ENCODE results near the gene RHBDF2. TPM values are rescaled to one million over a fixed set of nuclear protein-coding genes. Genes with fewer than 3 reads are reported as not detected.

RHBDF2 gene
- total RNA-seq, 4 donors from 2014 or later, result 53.7 to 76.1 (median 62.6) TPM

DNA sequence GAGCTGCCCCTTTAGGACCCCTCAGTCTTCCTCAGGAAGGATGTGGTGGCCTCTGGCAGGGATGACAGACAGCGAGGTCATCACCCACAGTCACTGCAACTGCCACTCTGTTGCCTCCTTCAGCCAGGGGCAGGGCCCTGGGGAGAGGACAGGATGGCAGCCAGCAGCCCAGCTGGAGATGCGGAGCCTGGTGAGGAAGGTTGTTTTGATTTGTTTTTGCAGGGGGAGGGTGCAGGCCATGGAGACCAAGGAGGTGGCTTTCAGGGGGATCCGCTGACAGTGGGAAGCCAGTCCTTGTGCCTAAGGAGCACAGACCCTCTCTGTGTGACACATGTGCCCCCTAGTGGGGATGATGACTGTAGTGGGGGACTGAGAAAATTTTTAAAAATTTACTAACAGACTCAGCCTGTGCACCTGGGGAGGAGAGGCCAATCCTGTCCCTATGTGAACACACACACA lies 46.0 kb upstream of the RHBDF2 start:
- H3K4me3 ChIP-seq (ENCODE audit: low read depth, poor library complexity, severe bottlenecking), result no peak overlapping the region
- no peak for TF ChIP-seq POLR2A (IDR thresholded peaks at IDR 0.05)
- TF ChIP-seq, protein P1, sequence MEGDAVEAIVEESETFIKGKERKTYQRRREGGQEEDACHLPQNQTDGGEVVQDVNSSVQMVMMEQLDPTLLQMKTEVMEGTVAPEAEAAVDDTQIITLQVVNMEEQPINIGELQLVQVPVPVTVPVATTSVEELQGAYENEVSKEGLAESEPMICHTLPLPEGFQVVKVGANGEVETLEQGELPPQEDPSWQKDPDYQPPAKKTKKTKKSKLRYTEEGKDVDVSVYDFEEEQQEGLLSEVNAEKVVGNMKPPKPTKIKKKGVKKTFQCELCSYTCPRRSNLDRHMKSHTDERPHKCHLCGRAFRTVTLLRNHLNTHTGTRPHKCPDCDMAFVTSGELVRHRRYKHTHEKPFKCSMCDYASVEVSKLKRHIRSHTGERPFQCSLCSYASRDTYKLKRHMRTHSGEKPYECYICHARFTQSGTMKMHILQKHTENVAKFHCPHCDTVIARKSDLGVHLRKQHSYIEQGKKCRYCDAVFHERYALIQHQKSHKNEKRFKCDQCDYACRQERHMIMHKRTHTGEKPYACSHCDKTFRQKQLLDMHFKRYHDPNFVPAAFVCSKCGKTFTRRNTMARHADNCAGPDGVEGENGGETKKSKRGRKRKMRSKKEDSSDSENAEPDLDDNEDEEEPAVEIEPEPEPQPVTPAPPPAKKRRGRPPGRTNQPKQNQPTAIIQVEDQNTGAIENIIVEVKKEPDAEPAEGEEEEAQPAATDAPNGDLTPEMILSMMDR (IDR thresholded peaks at IDR 0.05), result peak in 1 of 3 donors; percentile 70
- WGBS, 2 donors, result 45 to 66% methylated on average over 3 of the region's 3 CpGs
- DNase-seq (ENCODE audit: low spot score in 2 of 2), result peak in 1 of 2 donors; percentile 87
- intact Hi-C loops (cut with DNase I; ENCODE audit: low total_unique reads), result no loop called here

DNA sequence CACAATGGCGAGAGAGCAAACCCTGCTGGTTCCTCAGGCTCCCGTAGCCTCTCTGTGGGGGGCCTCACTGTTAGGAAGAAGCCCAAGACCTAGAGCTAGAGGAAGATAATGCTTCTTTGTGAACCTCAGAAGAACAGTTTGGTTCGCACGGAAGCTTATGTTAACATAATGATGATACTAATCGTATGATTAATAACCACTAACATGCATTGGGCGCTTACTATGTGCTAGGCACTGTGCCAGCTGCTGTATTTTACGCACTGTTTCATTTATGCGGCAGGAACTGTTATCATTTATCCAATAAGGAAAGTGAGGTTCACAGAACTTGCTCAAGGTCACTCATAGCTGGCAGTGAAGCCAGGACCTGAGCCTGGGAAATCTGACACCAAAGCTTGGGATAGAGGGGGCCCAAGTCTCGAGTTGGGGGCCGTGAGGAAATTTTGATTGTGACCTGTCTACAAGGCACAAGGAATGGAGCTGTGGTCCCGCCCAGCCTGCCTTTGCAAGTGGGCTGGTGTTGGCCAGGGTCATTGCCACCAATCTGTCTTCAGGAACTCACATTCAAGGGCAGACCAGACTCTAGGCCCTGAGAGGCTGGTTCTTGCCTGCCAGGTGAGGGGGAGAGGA lies 45.4 kb upstream of the RHBDF2 start:
- intact Hi-C loops (cut with DNase I; ENCODE audit: low total_unique reads), result no loop called here
- no peak overlapping the region for H3K4me3 ChIP-seq (ENCODE audit: low read depth, poor library complexity, severe bottlenecking)
- 62 to 63% methylated on average over 10 to 11 of the region's 11 CpGs for WGBS, 2 donors
- TF ChIP-seq, protein P1 (IDR thresholded peaks at IDR 0.05), result no peak
- TF ChIP-seq POLR2A (IDR thresholded peaks at IDR 0.05), result no peak
- peak in 1 of 2 donors; percentile 86 for DNase-seq (ENCODE audit: low spot score in 2 of 2)

DNA sequence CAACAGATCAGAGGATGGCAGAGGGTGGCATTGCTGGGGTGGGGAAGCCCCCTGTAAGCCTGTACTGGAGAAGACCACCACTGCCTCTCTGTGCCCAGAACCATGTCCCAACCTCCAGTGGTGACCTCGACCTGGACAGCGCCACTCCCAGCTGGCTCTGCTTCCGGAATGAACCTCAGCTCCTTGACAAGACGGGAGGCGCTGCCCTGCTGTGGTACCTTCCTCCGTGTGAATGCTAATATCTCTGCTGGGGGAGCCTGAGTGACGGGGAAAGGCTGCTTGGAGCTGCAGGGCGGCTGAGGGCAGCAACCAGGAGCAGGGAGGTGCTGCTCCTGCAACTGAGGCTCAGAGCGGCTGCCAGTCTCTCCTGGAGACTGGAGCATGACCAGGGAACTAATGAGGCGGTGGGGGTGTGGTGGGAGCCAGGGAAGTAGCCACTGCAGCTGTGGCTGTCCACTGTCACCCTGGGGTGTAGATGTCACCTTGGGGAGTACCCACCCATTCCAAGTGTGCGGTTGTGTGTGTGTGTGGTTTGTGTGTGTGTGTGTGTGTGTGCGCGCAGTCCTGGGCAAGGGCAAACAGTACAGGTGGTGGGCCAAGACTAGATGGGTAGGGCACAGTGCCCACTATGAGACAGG lies 44.8 kb upstream of the RHBDF2 start:
- 72 to 77% methylated on average over 13 of the region's 13 CpGs for WGBS, 2 donors
- DNase-seq (ENCODE audit: low spot score in 2 of 2), result no peak
- intact Hi-C loops (cut with DNase I; ENCODE audit: low total_unique reads), result no loop called here
- no peak overlapping the region for H3K4me3 ChIP-seq (ENCODE audit: low read depth, poor library complexity, severe bottlenecking)
- TF ChIP-seq, protein P1 (IDR thresholded peaks at IDR 0.05), result no peak
- TF ChIP-seq POLR2A (IDR thresholded peaks at IDR 0.05), result no peak

DNA sequence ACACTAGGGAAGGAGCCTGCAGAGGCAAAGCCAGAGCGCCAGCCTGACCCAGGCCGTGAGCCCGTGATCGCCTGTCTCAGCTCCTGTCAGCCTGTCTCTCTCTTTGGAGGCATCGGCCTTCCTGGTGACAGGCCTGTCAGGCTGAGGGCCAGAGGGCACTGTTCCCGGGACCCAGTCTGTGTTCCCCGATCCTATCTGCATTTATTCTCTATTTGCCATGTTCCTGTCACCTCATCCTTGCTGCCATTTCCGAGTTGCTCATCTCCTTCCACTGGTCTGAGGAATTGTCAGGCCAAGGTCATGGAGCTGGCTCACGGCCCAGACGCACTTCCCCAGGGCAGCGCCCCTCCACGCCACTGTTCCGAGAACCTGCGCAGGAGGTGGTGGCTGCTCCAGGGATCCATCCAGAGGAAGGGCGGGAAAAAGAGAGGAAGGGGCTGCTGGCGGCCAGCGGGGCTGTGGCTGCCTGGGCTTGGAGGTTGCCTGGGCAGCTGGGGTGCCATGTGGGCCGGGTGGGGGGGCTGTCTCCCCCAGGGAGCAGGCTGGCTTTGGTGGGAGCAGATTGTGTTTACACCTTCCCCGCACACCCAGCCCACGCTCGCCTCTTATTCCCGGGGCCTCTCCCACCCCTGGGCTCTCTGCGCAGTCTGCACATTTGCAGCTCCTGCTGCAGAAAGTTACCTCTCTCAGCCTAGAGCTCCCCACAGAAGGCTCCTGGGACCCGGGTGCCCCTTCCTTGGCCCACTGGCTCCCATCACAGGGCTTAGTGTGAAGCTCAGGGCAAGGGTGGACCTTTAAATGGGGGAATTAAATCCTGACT lies 43.5 kb upstream of the RHBDF2 start:
- WGBS, 2 donors, result 60 to 67% methylated on average over 23 to 24 of the region's 24 CpGs
- TF ChIP-seq POLR2A (IDR thresholded peaks at IDR 0.05), result no peak
- DNase-seq (ENCODE audit: low spot score in 2 of 2), result no peak
- intact Hi-C loops (cut with DNase I; ENCODE audit: low total_unique reads), result no loop called here
- no peak overlapping the region for H3K4me3 ChIP-seq (ENCODE audit: low read depth, poor library complexity, severe bottlenecking)

DNA sequence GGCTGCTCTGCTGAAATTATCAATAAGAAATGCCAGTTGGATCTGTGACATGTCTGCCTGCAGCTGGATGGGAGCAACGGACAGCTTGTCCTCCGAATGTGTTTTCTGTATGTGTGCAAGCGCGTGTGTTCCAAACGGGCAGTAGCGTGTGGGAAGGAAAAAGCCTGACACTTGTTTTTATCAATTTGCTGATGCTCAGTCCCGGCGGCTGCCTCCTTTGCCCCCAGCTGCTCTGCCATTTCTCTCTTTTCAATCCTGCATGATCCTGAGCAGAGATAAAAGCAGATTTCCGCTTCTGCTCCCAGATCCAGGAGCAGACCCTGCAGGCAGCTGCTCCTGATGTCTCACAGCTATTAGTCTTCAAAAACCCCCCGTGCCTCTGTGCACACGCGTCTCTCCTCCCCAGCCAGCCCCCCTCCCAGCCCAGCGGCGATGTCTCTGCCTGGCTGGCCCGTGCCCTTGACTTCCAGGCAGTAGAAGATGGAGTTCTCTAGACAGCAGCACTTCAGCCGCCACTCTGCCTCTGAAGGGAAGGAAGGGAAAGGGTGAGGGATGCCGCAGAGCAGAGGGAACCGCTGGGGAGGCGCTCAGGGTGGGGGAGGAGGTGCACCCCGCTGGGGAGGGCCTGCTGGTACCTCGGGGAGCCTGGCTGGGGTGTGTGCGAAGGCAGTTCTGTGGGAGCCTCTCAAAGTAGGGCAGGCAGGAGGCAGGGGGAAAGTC lies 42.8 kb upstream of the RHBDF2 start:
- peak in 1 of 2 donors; percentile 83 for DNase-seq (ENCODE audit: low spot score in 2 of 2)
- intact Hi-C loops (cut with DNase I; ENCODE audit: low total_unique reads), result no loop called here
- TF ChIP-seq, protein P1 (IDR thresholded peaks at IDR 0.05), result no peak
- TF ChIP-seq POLR2A (IDR thresholded peaks at IDR 0.05), result no peak
- 35 to 37% methylated on average over 22 of the region's 22 CpGs for WGBS, 2 donors
- no peak overlapping the region for H3K4me3 ChIP-seq (ENCODE audit: low read depth, poor library complexity, severe bottlenecking)
